Right ventricle myocardium inferior (tissue), 1 donor: ENCODE measurements around the gene LRRC26. TPM values are rescaled to one million over a fixed set of nuclear protein-coding genes. Genes with fewer than 3 reads are reported as not detected.
A peak's percentile ranks its signal among the peaks of the same experiment; 100 is the strongest.

Source experiments
- ATAC-seq: fragments of 200-7000 bp; cut with Tn5 transposase; one replicate; pipeline ENCODE4 v1.9.1; 2020; ENCODE audit warnings: mild to moderate bottlenecking, moderate library complexity
- DNase-seq: peaks from one replicate; pipeline ENCODE4 v3.0.0; 2021; ENCODE audit errors: missing footprints
- intact Hi-C: fragments of 100-400 bp; cut with DNase I; formaldehyde crosslinking; loops from one replicate; pipeline ENCODE4 v1.11.0; 2022
- long read RNA-seq: library from polyadenylated mRNA; unstranded; transcript quantifications from one replicate; pipeline ENCODE4 v2.0.0, GENCODE V29; 2021
- total RNA-seq: library from RNA; stranded (reverse); fragmentation: NEBNext Ultra II Directional; extraction: Animal tissue kit (Norgen Biotek cat#: 25700); gene quantifications from one replicate; pipeline ENCODE4 v1.2.1, GENCODE V29; 2021
- donor health status: DM: no; HTN: yes; CAD: no; lungs with severe emphysema.

Gene LRRC26, protein sequence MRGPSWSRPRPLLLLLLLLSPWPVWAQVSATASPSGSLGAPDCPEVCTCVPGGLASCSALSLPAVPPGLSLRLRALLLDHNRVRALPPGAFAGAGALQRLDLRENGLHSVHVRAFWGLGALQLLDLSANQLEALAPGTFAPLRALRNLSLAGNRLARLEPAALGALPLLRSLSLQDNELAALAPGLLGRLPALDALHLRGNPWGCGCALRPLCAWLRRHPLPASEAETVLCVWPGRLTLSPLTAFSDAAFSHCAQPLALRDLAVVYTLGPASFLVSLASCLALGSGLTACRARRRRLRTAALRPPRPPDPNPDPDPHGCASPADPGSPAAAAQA
- total RNA-seq: not detected
- long read RNA-seq: 0 reads

DNA sequence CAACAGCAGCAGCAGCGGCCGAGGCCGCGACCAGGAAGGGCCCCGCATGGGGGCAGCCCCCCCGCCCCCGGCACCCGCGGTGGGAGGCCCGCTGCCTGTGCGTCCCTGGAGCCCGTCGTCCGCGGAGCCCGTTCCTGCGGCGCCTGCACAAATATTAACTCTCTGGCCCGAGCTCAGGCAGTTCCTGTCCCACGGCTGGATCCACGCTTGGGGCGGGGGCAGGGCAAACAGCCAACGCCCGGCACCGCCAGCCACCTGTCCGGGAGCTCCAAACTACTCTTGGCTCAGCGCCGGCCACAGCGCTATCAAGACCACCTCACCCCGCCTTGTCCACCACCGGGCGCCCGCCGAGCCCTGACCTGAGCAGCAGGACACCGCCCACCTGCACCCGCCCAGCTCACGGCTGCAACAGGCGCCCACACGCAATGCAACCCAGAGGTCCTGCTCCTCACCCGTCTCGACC, at the start of gene LRRC26:
TSS of gene LRRC26 (minus strand) at position 156 of the 463 bp plus-strand sequence. CDS start at position 48, 108 bp downstream.
- intact Hi-C loops: no loop called here
- ATAC-seq (no peak), DNase-seq (no peak)

GRCh38 chr9:137218754-137219271, 49.0 kb upstream of the LRRC26 start:
- no peak for DNase-seq
- ATAC-seq: no peak
- intact Hi-C loops: no loop called here

DNA sequence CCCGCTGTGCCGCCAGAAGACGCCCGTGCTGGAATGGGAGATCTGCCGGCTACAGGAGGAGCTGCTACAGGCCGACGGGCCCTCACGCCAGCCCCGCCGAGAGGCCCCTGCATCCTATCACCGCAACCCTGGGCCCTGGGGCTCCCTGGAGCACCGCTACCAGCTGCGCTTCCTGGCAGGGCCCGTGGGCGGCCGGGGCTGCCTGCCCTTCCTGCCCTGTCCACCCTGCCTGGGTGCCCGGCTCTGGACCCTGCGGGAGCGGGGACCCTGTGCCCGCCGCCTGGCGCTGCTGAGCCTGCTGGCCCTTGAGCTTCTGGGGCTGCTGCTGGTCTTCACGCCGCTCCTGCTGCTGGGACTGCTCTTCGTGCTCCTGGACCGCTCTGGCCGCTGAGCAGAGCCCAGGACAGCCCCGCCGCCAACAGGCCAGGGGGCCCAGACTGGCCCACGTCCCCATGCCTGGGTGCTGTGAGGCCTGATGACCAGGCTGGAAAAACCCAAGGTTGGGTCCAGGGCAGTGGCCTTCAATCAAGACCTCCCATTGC, 48.4 kb upstream of the LRRC26 start:
- no peak for ATAC-seq
- intact Hi-C loops: no loop called here
- DNase-seq: no peak

GRCh38 chr9:137217276-137218211, 47.7 kb upstream of the LRRC26 start:
- intact Hi-C loops: no loop called here
- ATAC-seq (peak; percentile 63), DNase-seq (peak; percentile 83)

DNA sequence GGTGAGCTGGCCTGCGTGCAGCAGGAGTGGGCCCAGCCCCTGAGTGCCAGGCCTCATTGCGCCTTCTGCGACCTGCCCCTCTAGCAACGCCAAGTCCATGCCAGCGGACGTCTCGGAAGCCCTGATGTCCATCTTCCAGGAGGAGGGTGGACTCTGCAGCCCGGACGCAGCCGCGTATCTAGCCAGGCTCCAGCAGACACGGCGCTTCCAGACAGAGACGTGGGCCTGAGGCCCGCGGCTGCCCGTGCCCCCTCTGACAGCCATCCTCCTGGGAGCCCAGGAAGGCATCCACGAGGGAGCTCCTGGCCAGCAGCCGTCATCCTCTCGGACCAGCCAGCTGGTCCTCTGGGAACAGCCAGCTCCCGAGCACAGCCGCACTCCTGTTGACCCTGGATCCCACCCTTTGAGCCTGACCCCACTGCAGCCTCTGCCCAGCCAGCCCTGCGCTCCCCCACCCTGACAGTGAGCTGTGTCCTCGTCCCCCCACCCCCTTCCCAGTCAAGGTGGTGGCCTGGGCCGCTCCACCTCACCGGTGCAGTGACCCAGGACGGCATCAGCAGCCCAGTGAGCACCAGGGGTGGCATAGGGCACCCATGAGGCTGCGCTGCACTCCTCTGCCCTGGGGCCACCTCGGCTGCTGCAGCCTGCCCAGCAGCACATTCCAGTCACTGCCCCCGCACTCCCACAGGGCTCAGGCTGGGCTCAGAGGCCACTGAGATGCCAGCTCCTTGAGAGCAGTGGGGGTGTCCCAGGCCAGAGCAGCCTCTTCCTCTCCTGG, 46.5 kb upstream of the LRRC26 start:
- DNase-seq: no peak
- ATAC-seq: no peak
- intact Hi-C loops: no loop called here

DNA sequence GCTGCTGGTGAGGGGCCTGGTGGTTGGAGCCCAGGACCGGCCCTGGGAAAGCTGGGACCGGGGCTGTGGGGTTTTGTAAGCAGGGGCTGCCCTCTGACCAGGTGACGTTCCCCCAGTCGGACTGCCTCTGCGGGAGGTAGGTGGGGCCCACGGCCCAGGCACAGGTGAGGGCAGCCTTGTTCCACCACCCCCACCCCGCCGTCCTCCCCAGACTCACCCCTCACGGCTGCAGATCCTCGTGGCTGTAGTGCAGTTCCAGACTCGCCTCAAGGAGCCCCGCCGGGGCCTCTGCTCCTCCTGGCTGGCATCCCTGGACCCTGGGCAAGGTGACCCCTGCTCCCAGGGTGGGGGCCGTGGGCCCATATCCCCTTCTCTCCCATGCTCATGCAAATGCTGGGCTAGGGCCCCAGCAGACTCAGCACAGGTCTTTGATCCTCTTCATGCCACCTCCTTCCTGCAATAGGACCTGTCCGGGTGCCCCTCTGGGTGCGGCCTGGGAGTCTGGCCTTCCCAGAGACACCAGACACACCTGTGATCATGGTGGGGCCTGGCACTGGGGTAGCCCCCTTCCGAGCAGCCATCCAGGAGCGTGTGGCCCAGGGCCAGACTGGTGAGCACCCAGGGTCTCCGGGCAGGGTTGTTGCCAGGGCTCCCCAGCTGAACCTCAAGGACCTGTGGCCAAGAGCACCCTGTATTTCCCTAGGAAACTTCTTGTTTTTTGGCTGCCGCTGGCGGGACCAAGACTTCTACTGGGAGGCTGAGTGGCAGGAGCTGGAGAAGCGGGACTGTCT, 45.5 kb upstream of the LRRC26 start:
- no peak for ATAC-seq
- DNase-seq: no peak
- intact Hi-C loops: no loop called here

GRCh38 chr9:137214620-137215019, 44.8 kb upstream of the LRRC26 start:
- intact Hi-C loops: no loop called here
- ATAC-seq (no peak), DNase-seq (no peak)

GRCh38 chr9:137213160-137214060, 43.6 kb upstream of the LRRC26 start:
- intact Hi-C loops: no loop called here
- ATAC-seq (no peak), DNase-seq (no peak)

DNA sequence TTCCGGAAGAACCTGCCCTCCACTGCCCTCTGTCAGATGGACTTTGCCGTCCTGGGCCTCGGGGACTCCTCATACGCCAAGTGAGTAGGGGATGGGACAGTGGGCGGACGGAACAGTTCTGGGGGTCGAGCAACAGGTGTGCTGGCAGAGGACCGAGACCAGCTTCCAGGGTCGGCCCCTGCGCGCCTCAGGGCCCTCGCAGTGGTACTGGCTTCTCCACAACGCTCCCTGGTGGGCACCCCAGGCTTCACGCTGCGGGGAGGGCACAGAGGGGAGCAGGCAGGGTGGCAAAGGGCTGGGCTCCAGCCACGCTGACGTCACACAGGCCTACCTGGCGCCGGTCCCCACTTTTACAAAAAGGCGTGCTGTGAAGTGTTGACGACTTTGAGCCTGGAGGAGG, 42.7 kb upstream of the LRRC26 start:
- intact Hi-C loops: no loop called here
- ATAC-seq: no peak
- DNase-seq: no peak

DNA sequence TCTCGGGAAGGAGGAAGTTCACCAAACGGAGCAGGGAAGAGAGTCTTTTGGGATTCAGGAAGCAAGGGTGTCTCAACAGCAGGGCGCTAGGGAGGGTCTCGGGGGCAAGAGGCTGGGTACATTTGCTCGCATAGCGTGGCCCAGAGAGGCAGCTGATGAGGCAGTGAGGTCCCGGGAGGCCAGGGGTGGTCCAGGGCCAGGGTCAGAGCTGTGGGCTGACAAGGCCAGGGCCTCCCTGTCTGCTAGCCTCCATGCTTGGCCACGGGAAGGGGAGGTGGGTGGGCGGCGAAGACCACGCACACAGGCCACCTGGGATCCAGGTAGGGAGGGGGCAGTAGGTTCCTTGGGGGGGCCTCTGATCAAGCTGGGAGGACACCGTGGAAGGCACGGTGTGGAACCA, 41.7 kb upstream of the LRRC26 start:
- DNase-seq: no peak
- no peak for ATAC-seq
- intact Hi-C loops: no loop called here

DNA sequence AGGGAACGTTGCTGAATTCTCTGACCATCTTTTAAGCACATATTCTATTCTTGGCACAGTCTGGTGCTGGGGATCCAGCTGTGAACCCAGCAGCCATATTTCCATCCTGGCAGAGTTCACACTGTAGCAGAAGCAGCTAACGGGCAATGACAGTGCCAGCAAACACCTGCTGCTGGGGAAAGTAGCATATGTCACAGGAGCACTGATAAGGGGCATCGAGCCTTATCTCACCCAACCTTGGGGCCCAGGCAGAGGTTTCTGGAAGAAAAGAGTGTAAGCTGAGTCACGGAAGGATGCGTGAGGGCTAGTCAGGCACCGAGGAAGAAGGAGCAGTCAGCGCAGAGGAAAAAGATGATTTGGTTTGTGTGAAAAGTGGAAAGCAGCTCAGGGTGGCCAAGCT, 36.8 kb upstream of the LRRC26 start:
- ATAC-seq: no peak
- DNase-seq: no peak
- intact Hi-C loops: no loop called here

- intact Hi-C loops: loop anchor here (2.0 kb wide), 1 partner anchor 17 kb away; the partner anchor contains the start of genes ANAPC2 and SSNA1
- DNase-seq: peak; percentile 97
Observed at GRCh38 chr9:137205126-137206069, 35.5 kb upstream of the LRRC26 start, which contains the start of the genes NDOR1 and TMEM203. NDOR1 (plus strand) TSS chr9:137205700; CDS start chr9:137205778, 78 bp downstream. TMEM203 (minus strand) TSS chr9:137205648; CDS start chr9:137205414, 234 bp downstream.

GRCh38 chr9:137204731-137205125, 34.9 kb upstream of the LRRC26 start:
- DNase-seq: no peak
- intact Hi-C loops: loop anchor here (2.0 kb wide), 1 partner anchor 16 kb away; the partner anchor contains the start of genes ANAPC2 and SSNA1
- ATAC-seq: no peak

More at GRCh38 chr9:137205126-137206069, 35.5 kb upstream of the LRRC26 start, which contains the start of the genes NDOR1 and TMEM203:
- ATAC-seq: peak; percentile 56

- intact Hi-C loops: no loop called here
- no peak for ATAC-seq
Observed at GRCh38 chr9:137202966-137203365, 33.1 kb upstream of the LRRC26 start.

DNA sequence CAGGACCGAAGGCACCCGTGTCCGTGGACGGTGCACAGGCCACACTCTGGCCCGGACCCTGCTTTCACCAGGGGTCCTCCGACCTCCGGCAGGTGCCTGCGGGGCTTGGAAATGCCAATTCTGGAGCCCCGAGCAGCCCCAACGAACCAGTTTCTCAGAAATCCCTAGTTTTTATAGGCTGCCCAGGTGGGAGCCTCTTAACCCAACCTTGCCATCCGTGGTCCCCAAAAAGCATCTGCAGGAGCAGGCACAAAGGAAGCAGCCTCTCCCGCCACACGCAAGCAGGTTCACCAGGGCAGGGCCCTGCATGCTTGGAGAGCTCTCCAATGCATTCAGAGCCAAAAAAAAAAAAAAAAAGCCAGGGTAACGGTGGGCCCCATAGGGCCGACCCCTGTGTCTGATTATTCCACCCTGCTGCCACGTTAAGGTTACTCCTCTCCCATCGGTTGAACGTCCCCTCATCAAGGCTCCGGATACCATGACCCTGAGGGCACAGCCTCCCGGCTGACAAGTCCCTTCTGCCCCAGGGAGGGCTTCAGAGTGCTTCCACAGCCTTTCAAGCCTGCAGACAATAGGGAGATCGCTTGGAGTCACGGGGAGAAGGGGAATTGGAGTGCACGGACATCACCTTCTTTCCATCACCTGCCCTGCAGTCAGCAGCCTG, 31.5 kb upstream of the LRRC26 start:
- intact Hi-C loops: no loop called here
- ATAC-seq: no peak

More at GRCh38 chr9:137202966-137203365, 33.1 kb upstream of the LRRC26 start:
- no peak for DNase-seq

More for the DNA sequence above, 31.5 kb upstream of the LRRC26 start:
- DNase-seq: no peak
